Activated gamma-delta T cell treated with anti-CD3 and anti-CD28 coated beads, Interleukin-2, amount 50 U/mL, for 16 hours (primary cell): ENCODE data around the gene KCNAB1.

Source experiments
- DNase-seq: peaks from one replicate; pipeline ENCODE4 v3.0.0-alpha.2; 2020; ENCODE audit warnings: low read depth

Gene KCNAB1

DNA sequence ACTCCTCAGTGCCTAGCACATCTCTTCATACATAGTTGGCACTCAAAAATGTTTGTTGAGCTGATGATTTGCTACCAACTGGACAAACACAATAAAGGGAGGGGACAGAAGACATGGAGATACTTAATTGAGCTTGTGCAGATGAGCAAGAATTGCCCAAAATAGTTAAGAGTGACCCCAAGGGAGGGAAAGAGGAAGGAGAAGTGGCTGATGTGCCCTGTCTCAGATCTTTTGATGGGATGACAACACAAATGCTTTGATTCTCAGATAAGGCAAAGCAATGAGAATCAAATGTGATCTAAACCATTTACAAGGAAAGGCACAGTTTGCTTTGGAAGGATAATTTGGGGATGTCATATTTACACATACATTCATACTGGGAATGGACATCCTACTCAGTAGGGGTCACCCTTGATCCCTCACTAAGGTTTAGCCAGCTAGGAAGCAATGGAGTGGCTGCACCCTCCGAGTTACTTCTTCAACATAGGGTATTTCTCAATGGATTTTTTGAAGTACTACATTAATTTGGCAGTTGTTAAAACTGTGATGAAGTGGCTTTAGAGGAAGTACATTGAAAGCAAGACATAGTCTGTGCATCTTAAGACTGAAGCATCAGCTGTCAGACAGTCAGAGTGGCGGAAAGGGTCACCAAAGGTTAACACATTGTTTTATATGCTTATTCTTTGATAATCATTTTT lies 456.4 kb downstream of the KCNAB1 start:
- no peak for DNase-seq

DNA sequence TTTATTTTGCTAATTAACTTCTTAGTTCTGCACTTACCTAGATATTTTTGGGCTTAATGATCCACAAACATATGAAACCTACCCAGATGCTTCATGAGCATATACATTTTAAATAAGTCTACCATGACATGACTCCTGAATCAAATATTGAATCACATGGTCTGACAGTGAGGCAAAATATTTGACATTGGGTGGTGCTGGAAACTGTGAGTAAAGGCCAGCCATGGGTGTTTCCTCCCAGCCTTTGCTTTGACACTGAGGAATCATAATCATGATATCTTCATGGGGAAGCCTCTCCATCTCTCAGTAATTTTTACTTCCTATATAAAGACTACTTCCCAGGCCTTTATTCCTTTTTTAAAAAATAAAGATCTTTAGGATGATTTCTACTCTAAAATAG lies 457.4 kb downstream of the KCNAB1 start:
- DNase-seq: no peak

DNA sequence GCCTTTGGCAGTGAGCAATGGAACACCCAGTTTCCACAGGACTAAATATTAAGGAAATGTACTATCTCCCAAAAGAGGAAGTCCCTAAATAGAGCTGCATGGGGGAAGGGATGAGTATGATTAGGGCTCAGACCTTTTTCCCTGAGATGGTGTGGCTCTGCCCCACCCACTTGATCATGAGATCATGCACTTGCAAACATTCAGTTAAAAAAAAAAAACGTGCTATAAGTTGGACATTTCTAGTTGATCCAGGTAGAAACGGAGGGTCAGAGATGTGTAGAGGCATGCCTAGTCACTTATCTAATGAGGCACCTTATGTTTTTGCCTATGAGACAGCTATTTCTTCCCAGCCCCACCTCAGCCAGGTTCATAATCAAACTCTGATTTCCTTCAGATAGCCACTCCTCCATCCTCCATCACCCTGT lies 459.1 kb downstream of the KCNAB1 start:
- no peak for DNase-seq

DNA sequence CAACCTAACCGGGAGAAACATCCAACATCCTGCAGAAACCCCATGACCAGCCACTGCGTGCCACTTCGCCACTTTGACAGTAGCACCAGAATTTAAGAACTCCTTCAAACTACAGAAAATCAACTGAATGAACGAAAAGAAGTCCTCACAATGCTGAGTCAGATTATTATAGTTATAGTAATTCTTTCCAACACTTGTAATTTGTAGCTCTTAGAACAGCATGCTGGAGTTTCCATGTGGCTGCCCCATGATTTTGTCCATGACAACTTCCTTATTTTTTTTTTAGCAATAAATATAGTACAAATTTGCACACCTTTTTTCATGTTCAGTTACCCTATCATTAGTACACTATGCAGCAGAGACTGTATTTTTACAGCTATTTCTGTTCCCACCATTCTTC lies 460.7 kb downstream of the KCNAB1 start:
- DNase-seq: no peak

DNA sequence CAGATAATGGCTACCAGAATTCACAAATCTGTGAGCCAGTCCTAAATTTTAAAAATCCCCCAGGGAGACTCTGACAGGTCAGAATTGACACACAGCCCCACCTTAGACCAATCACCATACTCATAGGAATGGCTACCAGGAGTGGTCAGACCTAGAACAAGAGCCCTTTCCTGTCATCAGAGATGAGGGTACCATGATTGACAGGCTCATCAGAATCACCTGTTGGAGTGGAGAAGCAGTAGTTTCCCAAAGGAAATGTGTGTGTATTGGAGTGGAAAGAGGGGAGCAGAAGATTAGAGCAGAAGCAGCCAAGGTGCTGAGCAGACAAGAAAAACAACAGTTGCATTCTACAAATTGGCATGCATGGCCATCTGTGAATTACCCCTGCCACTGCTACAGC lies 461.6 kb downstream of the KCNAB1 start:
- no peak for DNase-seq

DNA sequence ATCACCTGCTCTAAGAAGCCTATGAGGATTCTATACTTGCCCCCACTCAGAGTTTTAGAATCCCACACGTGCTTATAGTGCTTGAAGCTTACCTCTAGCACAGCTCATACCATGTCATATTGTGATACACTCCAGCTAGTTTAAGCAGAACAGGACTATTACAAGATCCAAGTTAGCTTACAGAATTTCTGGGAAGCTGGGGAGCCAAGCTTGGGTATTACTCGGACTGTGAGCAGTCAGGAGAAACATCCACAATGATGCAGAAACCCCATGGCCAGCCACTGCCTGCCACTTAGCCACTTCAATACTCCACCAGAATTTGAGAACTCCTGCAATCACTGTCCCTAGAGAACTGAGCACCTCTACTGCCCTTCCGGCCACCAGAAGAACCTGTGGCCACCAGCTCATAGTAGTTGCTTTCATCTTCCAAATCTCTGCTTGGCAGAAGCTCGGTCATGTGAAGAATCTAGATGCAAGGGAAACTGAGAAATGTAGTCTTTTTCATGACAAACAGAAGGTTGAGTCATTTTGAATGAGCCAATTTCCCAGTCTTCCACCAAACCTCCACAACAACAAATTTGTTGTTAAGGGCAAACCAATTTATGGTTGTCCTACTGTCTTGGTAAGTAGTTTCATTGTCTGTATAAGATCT lies 462.3 kb downstream of the KCNAB1 start:
- DNase-seq: no peak

DNA sequence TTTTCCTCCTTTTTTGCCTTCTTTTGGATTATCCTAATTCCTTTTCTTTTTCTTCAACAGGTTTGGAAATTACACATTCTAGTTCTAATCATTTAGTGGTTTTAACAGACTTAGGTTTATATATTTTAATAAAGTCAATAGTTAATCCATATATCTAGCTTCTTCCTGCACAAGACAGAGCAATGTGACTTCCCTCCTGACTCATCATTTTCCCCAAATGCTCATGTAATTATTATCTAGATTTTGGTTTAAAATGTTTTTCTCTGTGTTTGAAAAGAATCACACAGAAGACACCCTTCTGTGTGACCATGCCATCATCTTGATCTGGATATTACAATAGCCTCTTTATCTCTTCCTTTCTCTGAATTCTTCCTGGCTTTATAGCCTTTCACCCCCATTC lies 463.1 kb downstream of the KCNAB1 start:
- no peak for DNase-seq

DNA sequence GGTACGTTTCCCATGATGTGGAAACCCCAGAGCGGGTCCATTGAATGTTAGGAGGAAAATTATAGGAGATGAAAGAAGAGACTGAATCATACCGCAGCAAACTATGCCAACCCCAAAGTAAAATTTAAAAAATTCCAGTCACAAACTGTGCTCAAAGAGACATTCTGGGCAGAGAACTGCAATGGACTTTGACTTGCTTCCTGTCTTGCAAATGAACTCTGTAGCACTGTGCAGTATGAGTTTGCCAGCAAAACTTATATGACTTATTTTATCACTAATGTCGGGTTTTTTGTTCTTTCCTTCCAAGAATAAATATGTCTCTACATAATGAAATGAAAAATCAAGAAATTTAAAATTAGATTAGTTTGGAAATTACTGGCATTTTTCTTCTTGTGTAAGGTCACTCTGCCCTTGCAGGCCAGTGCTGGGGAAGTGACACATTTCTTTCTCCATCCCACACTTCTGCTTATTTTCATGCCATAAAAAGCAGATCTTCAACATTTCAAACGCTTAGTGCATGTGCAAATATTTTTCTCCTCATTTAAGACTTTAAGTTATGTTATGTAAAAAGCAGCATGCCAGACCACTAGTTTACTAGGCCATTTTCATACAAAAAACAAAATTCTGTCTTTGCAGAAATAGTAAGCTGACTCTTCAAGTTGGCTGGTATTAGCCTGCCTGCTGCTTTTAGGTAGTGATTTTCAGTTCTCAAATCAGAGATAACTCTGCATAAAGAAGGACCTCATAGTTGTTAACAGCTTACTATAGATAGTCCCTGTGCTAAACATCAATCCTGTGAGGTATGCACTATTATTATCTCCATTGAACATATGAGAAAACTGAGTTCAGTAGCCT lies 466.8 kb downstream of the KCNAB1 start:
- DNase-seq: no peak

DNA sequence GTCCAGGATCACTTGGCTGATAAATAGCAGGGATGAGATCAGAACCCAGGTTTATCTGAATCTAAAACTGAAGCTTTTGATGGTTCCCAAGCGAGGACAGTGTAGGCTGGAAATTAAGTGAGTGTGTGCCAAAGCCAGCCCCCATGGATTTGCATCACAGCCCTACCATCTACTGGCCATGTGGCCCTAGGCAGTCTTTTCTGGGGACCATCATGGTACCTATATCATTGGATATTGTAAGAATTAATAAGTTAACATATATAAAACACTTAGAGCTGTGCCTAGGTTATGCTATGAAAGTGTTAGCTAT lies 467.3 kb downstream of the KCNAB1 start:
- DNase-seq: no peak
